Endodermal cell (in vitro differentiated cells): ENCODE results near the gene SNX7. TPM values are rescaled to one million over a fixed set of nuclear protein-coding genes. Genes with fewer than 3 reads are reported as not detected.

Experiments
- DNase-seq: peaks from one replicate; pipeline ENCODE4 v3.0.0-alpha.2; 2017
- H3K27ac ChIP-seq: 2 replicates; pipeline ENCODE4 v1.5.1; 2013; ENCODE audit warnings: mild to moderate bottlenecking, low read depth, low read length, moderate library complexity
- H3K27me3 ChIP-seq: 2 replicates; pipeline ENCODE4 v1.6.1; 2013; ENCODE audit warnings: mild to moderate bottlenecking, low read length, moderate library complexity; ENCODE audit not compliant: insufficient read depth, control insufficient read depth, poor library complexity, severe bottlenecking
- H3K36me3 ChIP-seq: 2 replicates; pipeline ENCODE4 v1.7.0; 2013; ENCODE audit warnings: mild to moderate bottlenecking, low read length, moderate library complexity; ENCODE audit not compliant: control insufficient read depth, insufficient read depth
- H3K4me1 ChIP-seq: one replicate; pipeline ENCODE4 v1.7.0; 2013; ENCODE audit warnings: low read length; ENCODE audit not compliant: control insufficient read depth, insufficient read depth
- H3K4me3 ChIP-seq: 2 replicates; pipeline ENCODE4 v1.5.1; 2013; ENCODE audit warnings: mild to moderate bottlenecking, low read length, moderate library complexity
- H3K9ac ChIP-seq: 2 replicates; pipeline ENCODE4 v1.6.1; 2013; ENCODE audit warnings: mild to moderate bottlenecking, low read length, moderate library complexity; ENCODE audit not compliant: poor library complexity, severe bottlenecking; ENCODE audit errors: extremely low read depth
- H3K9me3 ChIP-seq: 2 replicates; pipeline ENCODE4 v1.6.1; 2013; ENCODE audit warnings: mild to moderate bottlenecking, low read length, moderate library complexity; ENCODE audit not compliant: control insufficient read depth
- H3K27ac Mint-ChIP-seq: 2 replicates; pipeline ENCODE4 v1.8.0; 2020; ENCODE audit warnings: mixed read lengths
- H3K27me3 Mint-ChIP-seq: 2 replicates; pipeline ENCODE4 v1.8.0; 2021; ENCODE audit warnings: mild to moderate bottlenecking, mixed read lengths; ENCODE audit not compliant: insufficient read depth
- H3K36me3 Mint-ChIP-seq: 2 replicates; pipeline ENCODE4 v1.8.0; 2020; ENCODE audit warnings: low read depth, mixed read lengths
- H3K4me1 Mint-ChIP-seq: 2 replicates; pipeline ENCODE4 v1.8.0; 2020; ENCODE audit warnings: mixed read lengths
- H3K4me3 Mint-ChIP-seq: 2 replicates; pipeline ENCODE4 v1.8.0; 2020; ENCODE audit warnings: mild to moderate bottlenecking, moderate library complexity, mixed read lengths
- H3K9me3 Mint-ChIP-seq: 2 replicates; pipeline ENCODE4 v1.8.0; 2020; ENCODE audit warnings: mild to moderate bottlenecking, mixed read lengths
- WGBS, 2 experiments: methylation state at CpG; one replicate each; pipeline versions ENCODE4 v1.1.5 to v1.1.7; 2013; ENCODE audit warnings: missing lambda C conversion rate in 2 of 2, mixed read lengths in 1 of 2; ENCODE audit not compliant: insufficient coverage in 1 of 2, insufficient read length in 1 of 2; 5-methylcytosine and 5-hydroxymethylcytosine counted together
- long read RNA-seq, 4 experiments: library from polyadenylated mRNA in 2 of 4; library from RNA in 1 of 4; library from capped mRNA in 1 of 4; stranded (forward) in 3 of 4; unstranded in 1 of 4; transcript quantifications; one replicate each; pipeline ENCODE4 v2.0.0, GENCODE V29; 2020 to 2021; ENCODE audit warnings: inconsistent platforms in 1 of 4
- polyA plus RNA-seq, 2 experiments: library from polyadenylated mRNA; stranded (reverse); fragments of 50-300 nt; gene quantifications; one replicate each; pipeline ENCODE4 v1.2.3, GENCODE V29; 2013
- total RNA-seq, 2 donors: library from RNA; stranded (reverse); fragmentation: NEBNext Ultra II Directional in 1 of 2; extraction: Animal tissue kit (Norgen Biotek cat#: 25700) in 1 of 2; gene quantifications; 2 replicates in 1 of 2; 3 replicates in 1 of 2; pipeline ENCODE4 v1.2.1, GENCODE V29; 2021
- TF ChIP-seq, protein P1 (sequence below): fragments of 200-600 bp; sonication (generic); conservative IDR thresholded peaks from 2 replicates; pipeline ENCODE4 v1.5.0; 2021; ENCODE audit warnings: antibody characterized with exemption, mild to moderate bottlenecking

The SNX7 gene
- 10 to 100 TPM; 37.5 to 41.5 TPM for total RNA-seq
- 32.0 TPM for polyA plus RNA-seq (2013, experiment 1 of 2)
- polyA plus RNA-seq (2013, experiment 2 of 2): 27.1 TPM
- long read RNA-seq, experiment 1, transcript SNX7-201 (9 exons, 1,734 nt): major isoform, 23 of 42 reads
- long read RNA-seq, experiment 1, partial matches to known transcripts: 15 of 42 reads
- long read RNA-seq, experiment 1, other reads (novel, unspliced or antisense): 4 of 42 reads
- long read RNA-seq, experiment 2, transcript SNX7-201 (9 exons, 1,734 nt): major isoform, 100 of 130 reads
- long read RNA-seq, experiment 2, partial matches to known transcripts: 2 of 130 reads
- long read RNA-seq, experiment 2, other reads (novel, unspliced or antisense): 27 of 130 reads
- long read RNA-seq, experiment 3, transcript SNX7-201 (9 exons, 1,734 nt): major isoform, 78 of 121 reads
- long read RNA-seq, experiment 3, partial matches to known transcripts: 3 of 121 reads
- long read RNA-seq, experiment 3, other reads (novel, unspliced or antisense): 38 of 121 reads
- long read RNA-seq, experiment 4, transcript SNX7-201 (9 exons, 1,734 nt): major isoform, 77 of 161 reads
- long read RNA-seq, experiment 4, partial matches to known transcripts: 65 of 161 reads
- long read RNA-seq, experiment 4, other reads (novel, unspliced or antisense): 17 of 161 reads

DNA sequence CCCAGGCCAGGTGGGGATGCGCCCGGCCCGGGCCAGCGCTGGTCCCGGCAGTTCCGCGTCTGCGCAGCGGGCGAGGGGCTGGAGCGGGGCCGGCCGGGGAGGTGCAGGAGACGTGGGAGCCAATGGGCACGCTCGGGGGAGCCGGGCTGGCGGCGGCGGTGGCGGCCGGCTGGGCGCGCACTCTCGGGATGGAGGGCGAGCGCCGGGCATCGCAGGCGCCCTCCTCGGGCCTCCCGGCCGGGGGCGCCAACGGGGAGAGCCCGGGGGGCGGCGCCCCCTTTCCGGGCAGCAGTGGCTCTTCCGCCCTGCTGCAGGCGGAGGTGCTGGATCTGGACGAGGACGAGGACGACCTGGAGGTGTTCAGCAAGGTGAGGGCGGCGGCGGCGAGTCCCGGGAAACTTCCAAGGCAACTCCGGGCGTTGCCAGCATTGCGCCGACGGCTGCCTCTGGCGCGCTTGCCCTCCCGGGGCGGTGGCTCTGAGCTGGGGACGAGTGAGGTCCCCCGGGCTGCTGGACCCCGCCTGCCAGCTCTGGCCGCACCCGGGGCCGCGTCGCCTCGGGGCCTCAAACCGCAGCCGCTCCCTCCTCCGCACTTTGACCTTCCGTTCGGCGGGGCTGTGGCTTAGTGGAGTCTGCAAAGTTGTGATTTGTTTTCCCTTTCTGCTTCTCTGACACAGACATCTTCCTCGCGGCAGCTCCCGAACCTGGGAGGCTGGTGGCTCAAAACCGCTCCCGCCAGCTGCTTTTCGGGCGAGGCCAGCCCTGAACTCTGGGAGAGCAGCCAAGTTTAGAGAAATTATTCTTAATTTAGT is at the start of gene SNX7:
TSS of gene SNX7 (plus strand) at position 178 of the 812 bp plus-strand sequence. CDS start at position 189, 11 bp downstream.
- 0% methylated on average over 19 to 80 of the region's 80 CpGs for WGBS, 2 experiments
- Histone ChIP-seq H3K9me3 (no peaks in the 10 kb centered on the region), H3K27me3 (no peaks in the 10 kb centered on the region), H3K4me1 (no peaks in the 10 kb centered on the region), H3K27ac (no peak within 1 kb of the TSS), H3K36me3 (no peaks in the 10 kb centered on the region), H3K9ac (peak within 1 kb of the TSS; percentile 35), H3K4me3 (peak within 1 kb of the TSS; percentile 92)
- no peaks in the 10 kb centered on the region for H3K27me3 Mint-ChIP-seq
- H3K4me3 Mint-ChIP-seq: peak within 1 kb of the TSS; percentile 94
- TF ChIP-seq, protein P1, sequence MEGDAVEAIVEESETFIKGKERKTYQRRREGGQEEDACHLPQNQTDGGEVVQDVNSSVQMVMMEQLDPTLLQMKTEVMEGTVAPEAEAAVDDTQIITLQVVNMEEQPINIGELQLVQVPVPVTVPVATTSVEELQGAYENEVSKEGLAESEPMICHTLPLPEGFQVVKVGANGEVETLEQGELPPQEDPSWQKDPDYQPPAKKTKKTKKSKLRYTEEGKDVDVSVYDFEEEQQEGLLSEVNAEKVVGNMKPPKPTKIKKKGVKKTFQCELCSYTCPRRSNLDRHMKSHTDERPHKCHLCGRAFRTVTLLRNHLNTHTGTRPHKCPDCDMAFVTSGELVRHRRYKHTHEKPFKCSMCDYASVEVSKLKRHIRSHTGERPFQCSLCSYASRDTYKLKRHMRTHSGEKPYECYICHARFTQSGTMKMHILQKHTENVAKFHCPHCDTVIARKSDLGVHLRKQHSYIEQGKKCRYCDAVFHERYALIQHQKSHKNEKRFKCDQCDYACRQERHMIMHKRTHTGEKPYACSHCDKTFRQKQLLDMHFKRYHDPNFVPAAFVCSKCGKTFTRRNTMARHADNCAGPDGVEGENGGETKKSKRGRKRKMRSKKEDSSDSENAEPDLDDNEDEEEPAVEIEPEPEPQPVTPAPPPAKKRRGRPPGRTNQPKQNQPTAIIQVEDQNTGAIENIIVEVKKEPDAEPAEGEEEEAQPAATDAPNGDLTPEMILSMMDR: peak; percentile 63
- DNase-seq: peak; percentile 94
- H3K9me3 Mint-ChIP-seq: no peaks in the 10 kb centered on the region
- peak within 1 kb of the TSS; percentile 96 for H3K27ac Mint-ChIP-seq
- peaks cover 20% of the 10 kb centered on the region for H3K4me1 Mint-ChIP-seq
- H3K36me3 Mint-ChIP-seq: no peaks in the 10 kb centered on the region

DNA sequence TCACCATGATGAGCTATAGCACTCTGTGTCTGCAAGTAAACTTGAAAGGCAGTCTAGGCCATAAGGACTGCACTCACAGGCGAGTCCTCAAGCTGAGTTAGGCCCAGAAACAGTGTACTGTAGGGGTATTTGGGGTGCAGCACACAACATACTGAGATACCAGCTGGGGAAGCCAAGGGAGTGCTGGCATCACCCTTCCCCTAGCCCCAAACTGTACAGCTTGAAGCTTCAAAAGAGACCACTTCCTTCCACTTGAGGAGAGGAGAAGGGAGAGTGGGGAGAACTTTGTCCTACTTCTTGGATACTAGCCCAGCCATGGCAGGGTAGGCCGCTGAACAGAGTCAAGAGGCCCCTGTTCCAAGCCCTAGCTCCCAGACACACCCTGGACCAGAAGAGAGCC is 24.2 kb upstream of the SNX7 start:
- Histone ChIP-seq H3K9me3 (no peaks in the 10 kb centered on the region), H3K4me3 (no peak overlapping the region), H3K27ac (no peak overlapping the region), H3K36me3 (no peaks in the 10 kb centered on the region), H3K4me1 (no peaks in the 10 kb centered on the region), H3K9ac (no peak overlapping the region), H3K27me3 (no peaks in the 10 kb centered on the region)
- H3K4me1 Mint-ChIP-seq: no peaks in the 10 kb centered on the region
- H3K36me3 Mint-ChIP-seq: no peaks in the 10 kb centered on the region
- H3K9me3 Mint-ChIP-seq: peaks cover under 1% of the 10 kb centered on the region
- H3K27ac Mint-ChIP-seq: no peak overlapping the region
- DNase-seq: no peak
- no peak overlapping the region for H3K4me3 Mint-ChIP-seq
- TF ChIP-seq, protein P1: no peak
- WGBS, 2 experiments: 87 to 90% methylated on average over 2 of the region's 2 CpGs
- H3K27me3 Mint-ChIP-seq: no peaks in the 10 kb centered on the region

GRCh38 chr1:98638185-98638584 is 23.3 kb upstream of the SNX7 start:
- Histone ChIP-seq H3K36me3 (no peaks in the 10 kb centered on the region), H3K9ac (no peak overlapping the region), H3K27ac (no peak overlapping the region), H3K9me3 (no peaks in the 10 kb centered on the region), H3K4me1 (no peaks in the 10 kb centered on the region), H3K4me3 (no peak overlapping the region), H3K27me3 (no peaks in the 10 kb centered on the region)
- H3K4me3 Mint-ChIP-seq: no peak overlapping the region
- H3K36me3 Mint-ChIP-seq: no peaks in the 10 kb centered on the region
- TF ChIP-seq, protein P1: no peak
- peaks cover 3% of the 10 kb centered on the region for H3K9me3 Mint-ChIP-seq
- H3K4me1 Mint-ChIP-seq: no peaks in the 10 kb centered on the region
- DNase-seq: no peak
- no peak overlapping the region for H3K27ac Mint-ChIP-seq
- H3K27me3 Mint-ChIP-seq: no peaks in the 10 kb centered on the region
